GM13976 (cell line): ENCODE results near the gene MSI2.

Source experiments
- DNase-seq: peaks from one replicate; pipeline ENCODE4 v3.0.0; 2012; ENCODE audit warnings: low spot score
- CTCF ChIP-seq: IDR thresholded peaks from 2 replicates; pipeline ENCODE4 v1.5.1; 2012; ENCODE audit warnings: borderline replicate concordance, mild to moderate bottlenecking; ENCODE audit not compliant: insufficient read depth; ENCODE audit errors: extremely low read depth, missing control alignments, control extremely low read depth
- in situ Hi-C: fragments of 300-500 bp; cut with MboI; formaldehyde crosslinking; loops from one replicate; pipeline ENCODE4 v1.12.0; 2022; ENCODE audit warnings: low sequenced_read_pairs, mixed read lengths, inconsistent platforms; ENCODE audit not compliant: unreplicated experiment

MSI2 gene

GRCh38 chr17:57560319-57560705, 304.0 kb downstream of the MSI2 start:
- in situ Hi-C loops = no loop called here
- TF ChIP-seq CTCF = no peak
- DNase-seq = no peak

- no peak for DNase-seq
- TF ChIP-seq CTCF = no peak
- in situ Hi-C loops = no loop called here
Measured at GRCh38 chr17:57561072-57561861, 304.9 kb downstream of the MSI2 start.

- in situ Hi-C loops = no loop called here
- no peak for DNase-seq
- no peak for TF ChIP-seq CTCF
Measured at GRCh38 chr17:57562184-57562698, 305.9 kb downstream of the MSI2 start.

GRCh38 chr17:57563958-57564357, 307.6 kb downstream of the MSI2 start:
- in situ Hi-C loops = no loop called here
- DNase-seq = no peak
- no peak for TF ChIP-seq CTCF

GRCh38 chr17:57565176-57565575, 308.9 kb downstream of the MSI2 start:
- TF ChIP-seq CTCF = no peak
- in situ Hi-C loops = no loop called here

GRCh38 chr17:57566721-57567120, 310.4 kb downstream of the MSI2 start:
- DNase-seq = no peak
- no peak for TF ChIP-seq CTCF
- in situ Hi-C loops = no loop called here

More at GRCh38 chr17:57565176-57565575, 308.9 kb downstream of the MSI2 start:
- no peak for DNase-seq
